GM12874 (cell line): ENCODE measurements around the gene SPATA3.
A peak's percentile ranks its signal among the peaks of the same experiment; 100 is the strongest.

Experiments used
- CTCF ChIP-seq: IDR thresholded peaks from 2 replicates; pipeline ENCODE4 v1.5.1; 2011; ENCODE audit warnings: low read depth, mild to moderate bottlenecking, control low read depth, low read length, moderate library complexity; ENCODE audit not compliant: insufficient read depth

Gene SPATA3

DNA sequence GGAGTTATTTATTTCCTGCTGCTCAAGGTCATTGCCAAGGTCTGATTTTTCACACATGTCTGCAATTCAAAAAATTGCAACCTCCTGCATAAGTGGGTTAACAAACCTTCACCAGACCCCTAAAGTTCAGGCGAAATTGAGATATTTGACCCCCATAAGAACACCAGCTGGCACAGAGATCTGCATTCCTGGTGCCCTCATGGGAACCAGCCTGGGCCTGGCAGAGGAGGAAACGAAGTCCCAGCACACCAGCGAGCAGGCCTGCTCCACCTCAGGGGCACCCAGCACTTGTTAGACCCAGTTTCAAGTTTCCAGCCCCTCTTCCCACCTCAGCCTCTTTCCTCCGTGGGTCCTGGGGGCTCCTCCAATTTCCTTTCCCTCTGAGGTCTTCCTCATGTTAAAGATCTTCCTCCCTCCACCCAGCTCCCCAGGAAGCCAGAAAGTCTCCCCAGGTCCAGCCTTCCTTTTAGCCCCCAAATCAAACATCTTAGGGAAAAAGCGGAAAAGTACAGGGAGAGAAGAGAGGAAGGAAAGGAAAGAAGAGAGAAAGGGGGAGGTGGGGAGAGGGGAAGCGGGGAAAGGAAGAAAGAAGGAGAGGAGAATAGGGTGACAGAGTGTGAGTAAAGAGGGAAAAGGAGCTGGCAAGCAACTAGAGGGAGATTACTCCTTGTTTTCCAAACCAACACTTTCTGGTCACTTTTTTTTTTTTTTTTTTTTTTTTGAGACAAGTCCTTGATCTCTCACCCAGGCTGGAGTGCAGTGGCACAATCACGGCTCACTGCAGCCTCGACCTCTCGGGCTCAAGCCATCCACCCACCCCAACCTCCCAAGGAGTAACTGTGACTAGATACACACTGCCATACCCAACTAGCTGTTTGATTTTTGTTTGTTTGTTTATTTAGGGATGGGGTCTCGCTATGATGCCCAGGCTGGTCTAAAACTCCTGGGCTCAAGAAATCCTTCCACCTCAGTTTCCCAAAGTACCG is 37.5 kb downstream of the SPATA3 start:
- no peak for TF ChIP-seq CTCF

DNA sequence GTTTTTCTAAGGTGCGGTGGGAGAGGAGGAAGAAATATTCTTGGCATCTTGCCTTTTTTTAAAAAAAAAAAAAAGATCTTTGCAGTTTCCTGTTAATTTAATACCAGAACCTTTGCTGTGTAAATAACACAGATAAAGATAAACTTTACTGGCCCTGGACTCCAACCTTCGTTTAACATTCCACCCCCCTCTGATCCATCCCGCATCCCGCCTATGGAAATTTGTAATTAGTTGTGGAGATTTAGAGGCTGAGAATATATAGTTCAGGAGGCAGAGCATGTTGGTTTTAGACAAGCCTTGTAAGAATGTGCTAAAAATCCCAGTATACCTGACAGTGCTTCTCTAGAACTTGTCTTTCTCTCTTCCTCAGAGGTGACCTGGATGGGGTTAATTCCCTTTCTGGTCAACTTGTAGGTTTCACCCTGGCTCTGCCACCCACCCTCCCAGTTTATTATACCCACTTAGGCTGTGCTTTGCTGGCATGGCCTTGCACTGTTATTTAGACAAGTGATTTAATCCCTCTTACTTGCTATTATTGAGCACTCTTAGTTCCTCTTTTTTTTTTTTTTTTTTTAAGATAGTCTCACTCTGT is 38.5 kb downstream of the SPATA3 start:
- no peak for TF ChIP-seq CTCF

DNA sequence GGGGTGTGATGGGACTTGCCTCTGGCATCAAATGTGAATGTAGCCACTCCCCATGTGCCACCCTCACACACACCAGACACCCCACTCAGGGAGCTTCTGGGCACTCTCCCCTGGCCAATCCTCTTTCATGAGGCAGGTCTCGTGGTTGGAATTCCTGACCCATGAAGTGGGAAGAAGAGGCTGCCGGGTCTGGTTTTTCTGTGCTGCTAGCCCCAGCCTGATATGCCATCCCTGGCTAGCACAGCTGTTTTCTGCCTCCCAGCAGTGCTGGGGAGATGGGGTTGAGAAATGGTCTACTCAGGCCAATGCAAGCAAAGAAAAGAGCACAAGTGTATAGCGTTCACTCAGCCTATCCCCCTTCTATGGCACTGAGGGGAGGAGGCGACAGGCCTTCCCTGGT is 40.2 kb downstream of the SPATA3 start:
- TF ChIP-seq CTCF = no peak

- TF ChIP-seq CTCF = no peak
Observed at GRCh38 chr2:231036578-231037106, 40.7 kb downstream of the SPATA3 start.

DNA sequence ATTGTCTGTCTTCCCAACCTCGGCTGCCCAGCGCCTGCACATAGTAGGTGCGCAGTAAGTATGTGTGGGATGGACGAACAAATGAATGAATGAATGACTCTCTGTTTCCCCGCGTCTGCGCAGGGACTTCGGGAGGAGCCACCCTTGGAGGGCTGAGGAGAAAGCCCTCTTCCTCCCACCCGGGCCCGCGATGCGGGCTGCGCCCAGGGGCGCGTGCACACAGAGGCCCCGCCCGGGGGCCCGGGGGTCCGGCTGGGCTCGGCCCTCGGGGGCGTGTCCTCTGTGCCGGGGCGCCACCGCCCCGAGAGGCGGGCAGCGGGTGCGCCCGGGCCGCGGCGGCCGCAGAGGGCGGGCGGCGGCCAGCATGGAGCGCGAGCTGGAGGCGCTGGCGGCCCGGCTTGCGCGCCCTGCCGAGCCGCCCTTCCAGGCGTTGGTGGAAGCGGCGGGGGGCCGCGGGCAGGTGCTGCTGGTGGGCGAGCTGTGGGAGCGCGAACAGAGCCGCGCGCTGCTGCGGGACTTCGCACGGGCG is 41.3 kb downstream of the SPATA3 start, which contains the start of gene C2orf72:
Gene C2orf72, plus strand, starts transcription at position 322 of the 529 bp plus-strand sequence. Its CDS starts 43 bp downstream, at position 365.
- TF ChIP-seq CTCF = no peak

- TF ChIP-seq CTCF = 0 out of 2 replicates have a peak, but pooled peaks have one; percentile 4
Observed at GRCh38 chr2:231037731-231038482, 42.0 kb downstream of the SPATA3 start.
